Gastroesophageal sphincter (tissue), 3 donors: ENCODE results near the gene ARID1B.

Experiments
- CTCF ChIP-seq, 4 experiments: fragments of 200-600 bp in 2 of 4; fragments of 450-650 bp in 2 of 4; sonication (generic) in 1 of 4; IDR thresholded peaks; one replicate each; pipeline ENCODE4 v1.5.1; 2017 to 2019; ENCODE audit warnings: antibody characterized with exemption in 4 of 4, mild to moderate bottlenecking in 2 of 4, moderate library complexity in 2 of 4
- EP300 ChIP-seq: sonication (generic); formaldehyde crosslinking; IDR thresholded peaks from one replicate; pipeline ENCODE4 v1.6.1; 2017; ENCODE audit warnings: antibody characterized with exemption, mild to moderate bottlenecking
- POLR2A ChIP-seq, 2 donors: fragments of 450-650 bp; IDR thresholded peaks; one replicate each; pipeline ENCODE4 v1.6.1; 2017; ENCODE audit warnings: antibody characterized with exemption in 2 of 2, mild to moderate bottlenecking in 2 of 2, moderate library complexity in 1 of 2
- POLR2AphosphoS5 ChIP-seq: sonication (generic); formaldehyde crosslinking; IDR thresholded peaks from one replicate; pipeline ENCODE4 v1.6.1; 2017; ENCODE audit warnings: antibody characterized with exemption

GRCh38 chr6:156866220-156867015, 89.2 kb downstream of the ARID1B start:
- no peak for TF ChIP-seq POLR2A (IDR thresholded peaks at IDR 0.05)
- peak in 1 of 4 experiments; percentile 24 for TF ChIP-seq CTCF (IDR thresholded peaks at IDR 0.05)
- no peak for TF ChIP-seq EP300
- TF ChIP-seq POLR2AphosphoS5 = no peak
